Measurements from ENCODE around the gene LHX3. TPM values are rescaled to one million over a fixed set of nuclear protein-coding genes. Genes with fewer than 3 reads are reported as not detected.

Gene LHX3
- total and polyA plus RNA-seq, 2 of the 4 experiments (the other 2 are of a cell fraction), result not detected

DNA sequence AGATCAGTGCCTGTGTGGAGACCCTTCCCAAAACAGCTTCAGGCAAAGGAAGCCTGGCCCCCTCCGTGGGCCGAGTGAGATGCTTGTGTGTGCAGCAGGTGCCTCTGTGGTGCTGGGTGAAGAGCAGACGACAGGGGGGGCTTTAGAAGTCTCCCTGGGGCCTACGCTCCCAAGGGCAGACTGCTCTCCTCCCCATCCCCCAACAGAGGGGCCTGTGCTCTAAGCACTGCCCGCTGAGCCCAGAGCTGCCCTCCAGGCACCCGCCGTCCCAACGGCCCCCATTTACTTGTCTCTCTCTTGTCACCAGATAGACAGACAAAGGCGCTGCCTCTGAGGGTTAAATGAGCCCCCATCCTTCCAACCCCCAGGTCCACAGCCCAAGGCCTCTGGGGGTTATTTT, 2.7 kb upstream of the LHX3 start:
- Histone ChIP-seq H3K9ac (ENCODE audit: low read depth, low read length) (no peak overlapping the region), H2BK15ac (ENCODE audit: low read depth, low read length) (no peak overlapping the region), H3K4me3 (ENCODE audit: insufficient read depth, low read depth, low read length) (no peak overlapping the region), H4K20me1 (ENCODE audit: insufficient read depth, low read length) (peaks cover 15% of the 10 kb centered on the region), H3K79me1 (ENCODE audit: low read depth in 1 of 2, low read length in 2 of 2) (no peaks in the 10 kb centered on the region), H3K27me3 (ENCODE audit: control insufficient read depth, insufficient read depth, low read length) (peaks cover 20% of the 10 kb centered on the region), H2AK5ac (ENCODE audit: low read depth, low read length) (no peak overlapping the region), H4K91ac (ENCODE audit: insufficient read depth, low read depth, low read length) (no peak overlapping the region), H3K4me2 (ENCODE audit: low read depth, low read length) (no peak overlapping the region), H3K56ac (ENCODE audit: extremely low read depth, insufficient read depth, low read length) (no peak overlapping the region), H3K27ac (ENCODE audit: insufficient read depth, low read length) (no peak overlapping the region), H4K5ac (ENCODE audit: low read depth, low read length) (no peak overlapping the region), H2AFZ (replicated peaks; ENCODE audit: low read length, poor library complexity) (no peak overlapping the region), H3K4me1 (ENCODE audit: control insufficient read depth, insufficient read depth, low read length) (no peaks in the 10 kb centered on the region), H2BK5ac (ENCODE audit: low read depth, low read length, poor library complexity, severe bottlenecking) (no peak overlapping the region), H2AK9ac (replicated peaks; ENCODE audit: low read depth, low read length, poor library complexity) (no peak overlapping the region), H2BK20ac (ENCODE audit: low read depth, low read length) (no peak overlapping the region), H3K14ac (replicated peaks; ENCODE audit: low read depth, low read length) (no peak overlapping the region), H3K9me3 (ENCODE audit: control insufficient read depth, insufficient read depth, low read length) (no peaks in the 10 kb centered on the region), H3K36me3 (ENCODE audit: control insufficient read depth, insufficient read depth, low read length) (peaks cover 1% of the 10 kb centered on the region; the same call in 1 of the 2 replicates), H3K9me1 (ENCODE audit: insufficient read depth, low read length) (no peaks in the 10 kb centered on the region), H2BK120ac (ENCODE audit: low read depth, low read length) (no peak overlapping the region), H4K8ac (ENCODE audit: low read depth in 2 of 2, low read length in 2 of 2) (no peak overlapping the region), H3K4ac (ENCODE audit: low read depth, low read length) (no peak overlapping the region), H3K18ac (ENCODE audit: low read depth, low read length) (no peak overlapping the region), H3K23ac (ENCODE audit: low read depth, low read length) (no peak overlapping the region)
- POLR2A ChIA-PET (ENCODE audit: unreplicated experiment), result no interaction called here
- WGBS, 2 experiments (ENCODE audit: extremely low coverage in 2 of 2, insufficient read length in 1 of 2), result 40% methylated on average over 1 of the region's 9 CpGs; no CpG with 5 or more reads in 1 of the 2 experiments
- no TSS peak for BruUV-seq (replicated peaks)
- DNase-seq, result no peak
- no peak for TF ChIP-seq POLR2A (IDR thresholded peaks at IDR 0.05; ENCODE audit: low read depth, low read length)
- TF ChIP-seq, protein P1, sequence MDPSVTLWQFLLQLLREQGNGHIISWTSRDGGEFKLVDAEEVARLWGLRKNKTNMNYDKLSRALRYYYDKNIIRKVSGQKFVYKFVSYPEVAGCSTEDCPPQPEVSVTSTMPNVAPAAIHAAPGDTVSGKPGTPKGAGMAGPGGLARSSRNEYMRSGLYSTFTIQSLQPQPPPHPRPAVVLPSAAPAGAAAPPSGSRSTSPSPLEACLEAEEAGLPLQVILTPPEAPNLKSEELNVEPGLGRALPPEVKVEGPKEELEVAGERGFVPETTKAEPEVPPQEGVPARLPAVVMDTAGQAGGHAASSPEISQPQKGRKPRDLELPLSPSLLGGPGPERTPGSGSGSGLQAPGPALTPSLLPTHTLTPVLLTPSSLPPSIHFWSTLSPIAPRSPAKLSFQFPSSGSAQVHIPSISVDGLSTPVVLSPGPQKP (IDR thresholded peaks at IDR 0.05; ENCODE audit: borderline replicate concordance, low read depth, low read length), result no peak
- no peak for TF ChIP-seq MXI1 (IDR thresholded peaks at IDR 0.05; ENCODE audit: borderline replicate concordance, low read depth, low read length)
- TF ChIP-seq CHD1 (IDR thresholded peaks at IDR 0.05; ENCODE audit: low read depth, low read length), result no peak
- TF ChIP-seq RFX5 (IDR thresholded peaks at IDR 0.05; ENCODE audit: low read depth, low read length), result no peak
- TF ChIP-seq, protein P2, sequence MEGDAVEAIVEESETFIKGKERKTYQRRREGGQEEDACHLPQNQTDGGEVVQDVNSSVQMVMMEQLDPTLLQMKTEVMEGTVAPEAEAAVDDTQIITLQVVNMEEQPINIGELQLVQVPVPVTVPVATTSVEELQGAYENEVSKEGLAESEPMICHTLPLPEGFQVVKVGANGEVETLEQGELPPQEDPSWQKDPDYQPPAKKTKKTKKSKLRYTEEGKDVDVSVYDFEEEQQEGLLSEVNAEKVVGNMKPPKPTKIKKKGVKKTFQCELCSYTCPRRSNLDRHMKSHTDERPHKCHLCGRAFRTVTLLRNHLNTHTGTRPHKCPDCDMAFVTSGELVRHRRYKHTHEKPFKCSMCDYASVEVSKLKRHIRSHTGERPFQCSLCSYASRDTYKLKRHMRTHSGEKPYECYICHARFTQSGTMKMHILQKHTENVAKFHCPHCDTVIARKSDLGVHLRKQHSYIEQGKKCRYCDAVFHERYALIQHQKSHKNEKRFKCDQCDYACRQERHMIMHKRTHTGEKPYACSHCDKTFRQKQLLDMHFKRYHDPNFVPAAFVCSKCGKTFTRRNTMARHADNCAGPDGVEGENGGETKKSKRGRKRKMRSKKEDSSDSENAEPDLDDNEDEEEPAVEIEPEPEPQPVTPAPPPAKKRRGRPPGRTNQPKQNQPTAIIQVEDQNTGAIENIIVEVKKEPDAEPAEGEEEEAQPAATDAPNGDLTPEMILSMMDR (conservative IDR thresholded peaks at IDR 0.05; ENCODE audit: low read depth, low read length), result no peak
- TF ChIP-seq, protein P3, sequence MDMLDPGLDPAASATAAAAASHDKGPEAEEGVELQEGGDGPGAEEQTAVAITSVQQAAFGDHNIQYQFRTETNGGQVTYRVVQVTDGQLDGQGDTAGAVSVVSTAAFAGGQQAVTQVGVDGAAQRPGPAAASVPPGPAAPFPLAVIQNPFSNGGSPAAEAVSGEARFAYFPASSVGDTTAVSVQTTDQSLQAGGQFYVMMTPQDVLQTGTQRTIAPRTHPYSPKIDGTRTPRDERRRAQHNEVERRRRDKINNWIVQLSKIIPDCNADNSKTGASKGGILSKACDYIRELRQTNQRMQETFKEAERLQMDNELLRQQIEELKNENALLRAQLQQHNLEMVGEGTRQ (IDR thresholded peaks at IDR 0.05; ENCODE audit: low read depth, low read length), result no peak
- TF ChIP-seq CEBPB (IDR thresholded peaks at IDR 0.05; ENCODE audit: low read depth, low read length), result no peak
- TF ChIP-seq FOS (IDR thresholded peaks at IDR 0.05; ENCODE audit: low read depth, low read length), result no peak
- no peak for TF ChIP-seq RAD21 (IDR thresholded peaks at IDR 0.05; ENCODE audit: low read length)
- no peak for TF ChIP-seq MAZ (IDR thresholded peaks at IDR 0.05; ENCODE audit: borderline replicate concordance, low read depth, low read length)
- no peak for TF ChIP-seq RCOR1 (IDR thresholded peaks at IDR 0.05; ENCODE audit: insufficient replicate concordance, low read length)
- no peak for TF ChIP-seq MAFK (IDR thresholded peaks at IDR 0.05; ENCODE audit: low read depth, low read length)
- TF ChIP-seq SMC3 (IDR thresholded peaks at IDR 0.05; ENCODE audit: low read depth, low read length), result no peak
- TF ChIP-seq NFE2L2 (IDR thresholded peaks at IDR 0.05; ENCODE audit: low read depth, low read length), result no peak
- no peak for TF ChIP-seq BHLHE40 (IDR thresholded peaks at IDR 0.05; ENCODE audit: low read depth, low read length)
- CTCF ChIA-PET, result no interaction called here
- in situ Hi-C loops (cut with MboI; ENCODE audit: low sequenced_read_pairs), result no loop called here
- no peak for ATAC-seq (ENCODE audit: low read depth)
- intact Hi-C loops (cut with micrococcal nuclease), result no loop called here
- dilution Hi-C loops (cut with HindIII; ENCODE audit: low sequenced_read_pairs, unreplicated experiment), result no loop called here

Measured in IMR-90 (cell line).